Brain microvascular endothelial cell (primary cell): Measurements from ENCODE around the gene CDKL1.
A peak's percentile ranks its signal among the peaks of the same experiment; 100 is the strongest.
"Not testable (repeated sequence)": the region's sequence is repeated elsewhere in the genome, so short reads cannot be mapped to it uniquely, and the experiment has no call there.

Experiments
- DNase-seq: peaks from one replicate; pipeline ENCODE4 v3.0.0-alpha.2; 2020
- H3K27ac ChIP-seq: fragments of 250-450 bp; sonication (Bioruptor Pico); 2 replicates; pipeline ENCODE4 v1.5.1; 2020; ENCODE audit warnings: mild to moderate bottlenecking, moderate library complexity
- H3K27me3 ChIP-seq: fragments of 250-450 bp; sonication (Bioruptor Pico); replicated peaks from 2 replicates; pipeline ENCODE4 v1.5.1; 2020; ENCODE audit warnings: mild to moderate bottlenecking
- H3K36me3 ChIP-seq: fragments of 250-450 bp; sonication (Bioruptor Pico); replicated peaks from 2 replicates; pipeline ENCODE4 v1.5.1; 2020; ENCODE audit warnings: mild to moderate bottlenecking
- H3K4me3 ChIP-seq: 2 replicates; pipeline ENCODE4 v1.5.1; 2011; ENCODE audit warnings: low read depth, mild to moderate bottlenecking, control low read depth, low read length, moderate library complexity
- CTCF ChIP-seq: IDR thresholded peaks from 2 replicates; pipeline ENCODE4 v1.5.1; 2011; ENCODE audit warnings: low read depth, mild to moderate bottlenecking, moderate library complexity, low read length, control low read depth, inconsistent platforms; ENCODE audit errors: missing control alignments
- in situ Hi-C: cut with HindIII; loops from 2 replicates; pipeline ENCODE4 v1.10.0; 2017; ENCODE audit warnings: low sequenced_read_pairs, low pct_ligation_motif_present

CDKL1 gene

DNA sequence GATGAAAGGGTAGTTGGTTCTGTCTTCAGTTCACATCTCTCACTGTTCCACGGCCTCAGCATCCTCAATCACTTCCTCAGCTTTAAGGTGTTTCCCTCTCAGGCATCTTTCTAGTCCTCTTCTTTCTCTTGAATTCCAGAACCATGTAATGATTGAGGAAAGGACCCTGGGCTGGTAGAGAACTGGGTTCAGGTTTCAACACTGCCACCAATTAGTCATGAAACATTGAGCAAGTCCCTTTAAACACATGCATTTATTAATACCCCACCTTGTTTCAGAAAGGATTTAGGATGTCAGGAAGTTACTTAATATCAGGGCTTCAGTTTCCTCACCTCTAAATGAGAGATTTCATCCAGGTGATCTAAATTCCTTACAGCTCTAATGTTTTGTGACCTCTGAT lies 77.4 kb downstream of the CDKL1 start:
- H3K27ac ChIP-seq = peak overlapping the region; percentile 97
- peaks cover 1% of the 10 kb centered on the region for H3K36me3 ChIP-seq
- peak; percentile 22 for DNase-seq
- TF ChIP-seq CTCF = no peak
- in situ Hi-C loops = no loop called here
- no peaks in the 10 kb centered on the region for H3K27me3 ChIP-seq
- H3K4me3 ChIP-seq = no peak overlapping the region

DNA sequence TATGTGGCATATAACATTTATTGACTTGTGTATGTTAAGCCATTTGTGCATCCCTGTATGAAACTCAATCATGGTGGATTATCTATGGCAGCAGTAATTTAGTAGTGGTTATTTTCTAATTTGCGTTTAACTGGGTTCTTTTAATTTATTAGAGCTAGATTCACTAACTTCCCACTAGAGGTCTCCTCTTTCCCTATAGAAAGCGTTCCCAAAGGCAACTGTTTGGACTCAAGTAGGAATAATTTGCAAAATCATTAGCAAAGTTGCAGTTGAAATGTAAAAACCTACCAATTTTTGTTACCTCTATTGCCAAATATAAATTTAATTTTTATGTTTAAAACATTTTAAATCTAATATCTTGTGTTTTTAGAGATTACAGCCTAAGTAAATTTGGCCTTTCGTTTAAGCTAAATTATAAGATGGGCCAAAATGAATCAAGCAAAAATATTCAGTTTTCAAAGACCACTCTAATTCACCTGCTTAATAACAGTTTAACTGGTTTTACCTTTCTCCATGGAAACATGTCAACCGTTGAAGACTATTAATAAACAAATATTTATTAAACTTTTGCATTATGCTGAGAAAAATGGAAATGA lies 78.6 kb downstream of the CDKL1 start:
- TF ChIP-seq CTCF = peak; percentile 51
- no peaks in the 10 kb centered on the region for H3K27me3 ChIP-seq
- no peak overlapping the region for H3K27ac ChIP-seq
- in situ Hi-C loops = no loop called here
- H3K36me3 ChIP-seq = peaks cover 3% of the 10 kb centered on the region
- DNase-seq = no peak
- no peak overlapping the region for H3K4me3 ChIP-seq

DNA sequence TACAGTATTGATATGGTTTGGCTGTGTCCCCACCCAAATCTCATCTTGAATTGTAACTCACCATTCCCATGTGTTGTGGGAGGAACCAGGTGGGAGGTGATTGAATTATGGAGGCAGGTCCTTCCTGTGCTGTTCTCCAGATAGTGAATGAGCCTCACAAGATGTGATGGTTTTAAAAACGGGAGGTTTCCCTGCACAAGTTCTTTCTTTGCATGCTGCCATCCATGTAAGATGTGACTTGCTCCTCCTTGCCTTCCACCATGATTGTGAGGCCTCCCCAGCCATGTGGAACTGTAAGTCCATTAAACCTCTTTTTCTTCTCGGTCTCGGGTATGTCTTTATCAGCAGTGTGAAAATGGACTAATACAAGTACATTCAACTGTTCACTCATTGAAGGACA lies 82.6 kb downstream of the CDKL1 start:
- in situ Hi-C loops, H3K36me3 ChIP-seq, DNase-seq, H3K27me3 ChIP-seq, H3K4me3 ChIP-seq, H3K27ac ChIP-seq: not testable (repeated sequence)

DNA sequence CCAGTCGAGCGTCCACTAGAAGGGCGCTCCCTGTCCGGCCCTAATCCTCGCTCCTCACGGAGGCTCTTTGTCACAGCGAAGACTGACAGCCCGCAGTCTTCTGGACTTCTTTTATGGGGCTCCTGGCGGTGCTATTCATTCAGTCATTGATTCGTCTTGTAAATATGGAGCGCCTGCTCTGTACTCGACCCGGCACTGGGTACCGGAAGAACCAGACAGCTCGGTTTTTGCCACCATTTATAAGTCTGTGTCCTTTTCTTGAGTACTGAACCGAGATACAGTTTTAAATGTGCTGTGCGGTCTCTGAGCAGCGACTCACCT lies 84.0 kb downstream of the CDKL1 start:
- in situ Hi-C loops = no loop called here
- peak overlapping the region; percentile 89 for H3K27ac ChIP-seq
- peak; percentile 6 for TF ChIP-seq CTCF
- peaks cover 3% of the 10 kb centered on the region for H3K36me3 ChIP-seq
- H3K27me3 ChIP-seq = no peaks in the 10 kb centered on the region
- peak overlapping the region; percentile 89 for H3K4me3 ChIP-seq
- no peak for DNase-seq

DNA sequence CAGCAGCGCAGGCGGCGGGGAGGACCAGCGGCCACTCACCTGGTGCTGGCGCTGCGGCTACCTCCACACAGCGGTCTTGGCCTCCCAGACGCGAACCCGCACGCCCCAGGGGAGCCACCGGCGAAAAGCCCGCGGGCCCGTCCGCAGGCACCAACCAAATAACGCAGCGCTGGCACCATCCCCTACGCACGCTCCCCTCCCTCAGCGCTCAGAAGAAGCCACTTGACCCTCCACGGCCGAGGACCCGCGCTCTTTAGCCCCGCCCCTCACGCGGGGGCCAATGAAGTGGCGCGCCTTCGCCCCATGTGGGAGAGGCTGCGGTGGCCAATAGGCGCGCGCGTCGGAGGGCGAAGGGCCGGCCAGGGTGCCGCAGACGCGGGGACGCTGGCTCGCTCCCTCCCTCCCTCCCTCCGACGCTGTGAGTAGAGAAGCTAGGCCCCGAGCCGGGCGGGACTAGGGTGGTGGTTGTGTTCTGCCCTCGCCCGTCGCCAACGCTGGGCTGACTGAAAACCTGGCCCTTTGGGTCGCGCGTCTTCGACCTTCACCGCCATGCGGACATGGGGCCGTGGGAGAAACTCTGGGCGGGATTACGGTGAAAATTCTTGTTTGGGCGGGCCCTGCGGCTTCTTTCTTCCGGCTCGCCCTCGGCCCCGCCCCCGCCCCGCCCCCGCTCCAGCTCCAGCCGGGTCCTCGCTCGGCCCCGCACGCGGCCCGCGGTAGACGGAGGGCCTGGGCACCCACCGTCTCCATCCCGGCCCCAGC lies 84.5 kb downstream of the CDKL1 start, which contains the start of the genes DMAC2L and L2HGDH:
DMAC2L (plus strand) TSS at position 353 of the 762 bp plus-strand sequence. CDS start 9,164 bp downstream, outside the sequence.
L2HGDH (minus strand) TSS at position 258 of the 762 bp plus-strand sequence; CDS start at position 179, 79 bp downstream.
- no peak for TF ChIP-seq CTCF
- Histone ChIP-seq H3K27ac (peak within 1 kb of the TSS; percentile 89), H3K27me3 (no peaks in the 10 kb centered on the region), H3K4me3 (peak within 1 kb of the TSS; percentile 89), H3K36me3 (peaks cover 3% of the 10 kb centered on the region)
- peak; percentile 83 for DNase-seq
- in situ Hi-C loops = no loop called here

DNA sequence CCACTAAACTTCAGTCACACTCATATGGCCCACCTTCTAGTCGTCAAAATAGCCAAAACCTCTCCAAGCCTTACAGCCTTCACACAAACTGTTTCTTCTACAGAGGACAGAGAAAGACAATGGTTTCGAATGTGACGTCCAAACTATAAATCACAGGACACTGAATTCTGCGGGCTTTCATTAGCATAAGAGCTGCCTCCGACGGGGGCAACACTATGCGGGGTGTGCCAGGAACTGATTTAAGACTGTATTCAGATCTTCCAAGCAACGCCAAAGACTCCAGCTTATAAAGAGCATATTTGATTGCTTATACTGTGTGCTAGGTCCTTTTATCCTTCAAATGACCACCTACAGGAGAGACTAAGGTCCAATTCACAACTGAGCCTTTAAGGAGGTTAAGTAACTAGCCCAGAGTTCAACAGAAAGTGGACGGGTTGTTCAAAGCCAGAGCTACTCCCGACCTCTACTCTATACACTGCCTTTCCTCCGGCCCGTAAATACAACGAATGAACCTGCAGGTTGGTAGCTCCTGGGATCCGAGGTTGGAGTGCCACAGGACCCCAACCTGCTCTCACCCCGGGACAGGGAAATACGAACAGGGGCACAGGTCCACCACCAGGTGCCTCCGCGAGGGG lies 85.2 kb downstream of the CDKL1 start:
- in situ Hi-C loops = no loop called here
- Histone ChIP-seq H3K27ac (peak overlapping the region; percentile 89), H3K27me3 (no peaks in the 10 kb centered on the region), H3K4me3 (peak overlapping the region; percentile 89), H3K36me3 (peaks cover 3% of the 10 kb centered on the region)
- no peak for DNase-seq
- TF ChIP-seq CTCF = peak; percentile 54
